A673 (cell line): ENCODE results near the gene PPP1R16B. TPM values are rescaled to one million over a fixed set of nuclear protein-coding genes. Genes with fewer than 3 reads are reported as not detected.

Experiments
- BruUV-seq: library from RNA; stranded (reverse); fragments of 400-500 nt; replicated peaks from 2 replicates; lab custom pipeline; 2021; lab: Mats Ljungman, UMichigan
- CTCF ChIA-PET: fragments of 300-600 bp; sonication (Branson Sonifier 250); formaldehyde crosslinking; loops from one replicate; lab custom pipeline; 2022; ENCODE audit warnings: antibody characterized with exemption; lab: Charles Lee
- POLR2A ChIA-PET: fragments of 300-600 bp; sonication (Branson Sonifier 250); formaldehyde crosslinking; loops from one replicate; lab custom pipeline; 2022; ENCODE audit warnings: antibody characterized with exemption; ENCODE audit not compliant: low non-redundant PET; lab: Charles Lee
- DNase-seq: peaks from one replicate; pipeline ENCODE4 v3.0.0-alpha.2; 2015; ENCODE audit warnings: low spot score
- H3K27ac ChIP-seq: fragments of 200-600 bp; sonication (generic); 2 replicates; pipeline ENCODE4 v1.5.1; 2016; ENCODE audit warnings: mixed run types, low read depth, mild to moderate bottlenecking, mixed read lengths, antibody characterized with exemption, low read length; ENCODE audit not compliant: poor library complexity, severe bottlenecking
- H3K27me3 ChIP-seq: fragments of 200-600 bp; sonication (generic); replicated peaks from 2 replicates; pipeline ENCODE4 v1.6.1; 2017; ENCODE audit warnings: mixed run types, low read depth, mild to moderate bottlenecking, mixed read lengths, antibody characterized with exemption, low read length; ENCODE audit not compliant: insufficient read depth, poor library complexity
- H3K36me3 ChIP-seq: fragments of 200-600 bp; sonication (generic); 2 replicates; pipeline ENCODE4 v1.6.1; 2016; ENCODE audit warnings: mixed run types, mild to moderate bottlenecking, mixed read lengths, antibody characterized with exemption, low read length; ENCODE audit not compliant: insufficient read depth, poor library complexity, severe bottlenecking
- H3K4me1 ChIP-seq: fragments of 200-600 bp; sonication (generic); 2 replicates; pipeline ENCODE4 v1.6.1; 2017; ENCODE audit warnings: mixed run types, mild to moderate bottlenecking, mixed read lengths, antibody characterized with exemption, low read length; ENCODE audit not compliant: insufficient read depth, poor library complexity, severe bottlenecking
- H3K4me3 ChIP-seq: fragments of 200-600 bp; sonication (generic); 2 replicates; pipeline ENCODE4 v1.5.1; 2016; ENCODE audit warnings: low read depth, mixed run types, mild to moderate bottlenecking, mixed read lengths, low read length; ENCODE audit not compliant: poor library complexity, severe bottlenecking
- H3K9me3 ChIP-seq: fragments of 200-600 bp; sonication (generic); 2 replicates; pipeline ENCODE4 v1.6.1; 2016; ENCODE audit warnings: mixed run types, low read depth, mild to moderate bottlenecking, mixed read lengths, antibody characterized with exemption, low read length; ENCODE audit not compliant: poor library complexity, severe bottlenecking
- EZH2 ChIP-seq: fragments of 200-600 bp; sonication (generic); IDR thresholded peaks from 2 replicates; pipeline ENCODE4 v1.6.1; 2017; ENCODE audit warnings: borderline replicate concordance, low read depth, mild to moderate bottlenecking, mixed read lengths, antibody characterized with exemption, low read length; ENCODE audit not compliant: poor library complexity, severe bottlenecking
- intact Hi-C: fragments of 100-400 bp; cut with micrococcal nuclease; formaldehyde crosslinking; loops from one replicate; pipeline ENCODE4 v1.10.0; 2022; ENCODE audit not compliant: unreplicated experiment
- total RNA-seq: library from RNA; stranded (reverse); gene quantifications from 2 replicates; pipeline ENCODE4 v1.2.3, GENCODE V29; 2021
- TF ChIP-seq, protein P1 (sequence below): fragments of 300-800, 200-600 bp; sonication (generic); conservative IDR thresholded peaks from 2 replicates; pipeline ENCODE4 v1.5.1; 2017; ENCODE audit warnings: low read depth, mild to moderate bottlenecking, antibody characterized with exemption, low read length, moderate library complexity, mixed read lengths

The PPP1R16B gene
- total RNA-seq, 1 experiment from 2014 or later = 0.17 TPM

DNA sequence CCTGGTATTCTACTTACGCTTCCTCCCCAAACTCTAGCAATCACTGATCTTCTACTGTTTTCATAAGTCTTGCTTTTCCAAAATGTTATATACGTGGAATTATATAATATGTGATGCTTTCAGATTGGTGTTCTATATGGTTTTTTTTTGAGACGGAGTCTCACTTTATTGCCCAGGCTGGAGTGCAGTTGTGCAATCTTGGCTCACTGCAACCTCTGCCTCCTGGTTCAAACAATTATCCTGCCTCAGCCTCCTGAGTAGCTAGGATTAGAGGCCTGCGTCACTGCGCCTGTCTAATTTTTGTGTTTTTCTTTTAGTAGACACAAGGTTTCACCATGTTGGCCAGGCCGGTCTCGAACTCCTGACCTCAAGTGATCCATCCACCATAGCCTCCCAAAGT is 109.9 kb downstream of the PPP1R16B start:
- intact Hi-C loops = no loop called here
- Histone ChIP-seq H3K27ac (no peak overlapping the region), H3K36me3 (no peaks in the 10 kb centered on the region), H3K27me3 (peaks cover 29% of the 10 kb centered on the region), H3K9me3 (no peaks in the 10 kb centered on the region), H3K4me1 (no peaks in the 10 kb centered on the region), H3K4me3 (no peak overlapping the region)
- ChIA-PET POLR2A (no interaction called here), CTCF (no interaction called here)
- no peak for TF ChIP-seq EZH2
- TF ChIP-seq, protein P1, sequence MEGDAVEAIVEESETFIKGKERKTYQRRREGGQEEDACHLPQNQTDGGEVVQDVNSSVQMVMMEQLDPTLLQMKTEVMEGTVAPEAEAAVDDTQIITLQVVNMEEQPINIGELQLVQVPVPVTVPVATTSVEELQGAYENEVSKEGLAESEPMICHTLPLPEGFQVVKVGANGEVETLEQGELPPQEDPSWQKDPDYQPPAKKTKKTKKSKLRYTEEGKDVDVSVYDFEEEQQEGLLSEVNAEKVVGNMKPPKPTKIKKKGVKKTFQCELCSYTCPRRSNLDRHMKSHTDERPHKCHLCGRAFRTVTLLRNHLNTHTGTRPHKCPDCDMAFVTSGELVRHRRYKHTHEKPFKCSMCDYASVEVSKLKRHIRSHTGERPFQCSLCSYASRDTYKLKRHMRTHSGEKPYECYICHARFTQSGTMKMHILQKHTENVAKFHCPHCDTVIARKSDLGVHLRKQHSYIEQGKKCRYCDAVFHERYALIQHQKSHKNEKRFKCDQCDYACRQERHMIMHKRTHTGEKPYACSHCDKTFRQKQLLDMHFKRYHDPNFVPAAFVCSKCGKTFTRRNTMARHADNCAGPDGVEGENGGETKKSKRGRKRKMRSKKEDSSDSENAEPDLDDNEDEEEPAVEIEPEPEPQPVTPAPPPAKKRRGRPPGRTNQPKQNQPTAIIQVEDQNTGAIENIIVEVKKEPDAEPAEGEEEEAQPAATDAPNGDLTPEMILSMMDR = no peak
- no TSS peak for BruUV-seq
- DNase-seq = no peak

DNA sequence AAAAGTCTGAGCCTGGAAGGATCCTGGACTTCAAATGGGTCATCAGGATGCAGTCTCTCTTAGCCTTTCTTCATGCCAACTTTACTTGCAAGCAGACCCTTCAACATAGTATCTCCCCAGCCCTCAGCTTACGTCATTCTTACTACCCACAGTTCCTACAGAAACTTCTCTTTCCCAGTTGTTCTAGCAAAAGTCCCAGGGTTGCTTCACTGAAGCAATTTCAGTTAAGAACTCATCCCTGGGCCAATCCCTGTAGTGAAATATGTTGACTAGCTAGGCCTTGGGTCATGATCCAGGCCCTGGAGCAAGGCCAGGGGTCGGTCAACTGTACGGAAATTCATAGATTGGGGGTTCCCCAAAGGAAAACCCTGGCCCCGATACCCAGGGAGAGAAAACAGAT is 112.2 kb downstream of the PPP1R16B start:
- TF ChIP-seq, protein P1 = no peak
- no peak for TF ChIP-seq EZH2
- BruUV-seq = no TSS peak
- POLR2A ChIA-PET = interaction anchor here (0.5 kb wide), 1 partner anchor 15 kb away, joined by 3 read pairs; no protein-coding TSS in a partner anchor
- H3K36me3 ChIP-seq = no peaks in the 10 kb centered on the region
- intact Hi-C loops = no loop called here
- no peaks in the 10 kb centered on the region for H3K4me1 ChIP-seq
- H3K27me3 ChIP-seq = peaks cover 37% of the 10 kb centered on the region
- CTCF ChIA-PET = no interaction called here
- DNase-seq = no peak
- H3K9me3 ChIP-seq = no peaks in the 10 kb centered on the region
- no peak overlapping the region for H3K4me3 ChIP-seq
- no peak overlapping the region for H3K27ac ChIP-seq

DNA sequence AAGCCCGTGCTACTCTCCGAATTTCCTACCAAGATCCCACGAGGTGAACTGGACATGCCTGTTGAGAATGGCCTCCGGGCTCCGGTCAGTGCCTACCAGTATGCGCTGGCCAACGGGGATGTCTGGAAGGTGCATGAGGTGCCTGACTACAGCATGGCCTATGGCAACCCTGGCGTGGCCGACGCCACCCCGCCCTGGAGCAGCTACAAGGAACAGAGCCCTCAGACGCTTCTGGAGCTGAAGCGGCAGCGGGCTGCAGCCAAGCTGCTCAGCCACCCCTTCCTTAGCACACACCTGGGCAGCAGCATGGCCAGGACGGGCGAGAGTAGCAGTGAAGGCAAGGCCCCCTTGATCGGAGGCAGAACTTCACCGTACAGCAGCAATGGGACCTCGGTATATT is 112.7 kb downstream of the PPP1R16B start:
- CTCF ChIA-PET = no interaction called here
- no peak for TF ChIP-seq EZH2
- TF ChIP-seq, protein P1 = no peak

More for the DNA sequence above, 112.7 kb downstream of the PPP1R16B start:
- H3K36me3 ChIP-seq = no peaks in the 10 kb centered on the region
- H3K27ac ChIP-seq = no peak overlapping the region
- POLR2A ChIA-PET = no interaction called here
- peaks cover 37% of the 10 kb centered on the region for H3K27me3 ChIP-seq
- intact Hi-C loops = no loop called here
- no peaks in the 10 kb centered on the region for H3K9me3 ChIP-seq
- no peak for DNase-seq
- BruUV-seq = no TSS peak
- no peak overlapping the region for H3K4me3 ChIP-seq
- H3K4me1 ChIP-seq = no peaks in the 10 kb centered on the region
